Measurements from ENCODE around the gene MIXL1.

- TF ChIP-seq ZNF223 (tag by site-specific recombination; IDR thresholded peaks at IDR 0.05) (no peak), CTCF (tag by site-specific recombination; IDR thresholded peaks at IDR 0.05) (no peak)
These were observed 7.4 kb upstream of the MIXL1 start for GRCh38 chr1:226216056-226216455.
